ENCODE measurements around the gene MPRIP.
"Not testable (repeated sequence)": the region's sequence is repeated elsewhere in the genome, so short reads cannot be mapped to it uniquely, and the experiment has no call there.

MPRIP gene

DNA sequence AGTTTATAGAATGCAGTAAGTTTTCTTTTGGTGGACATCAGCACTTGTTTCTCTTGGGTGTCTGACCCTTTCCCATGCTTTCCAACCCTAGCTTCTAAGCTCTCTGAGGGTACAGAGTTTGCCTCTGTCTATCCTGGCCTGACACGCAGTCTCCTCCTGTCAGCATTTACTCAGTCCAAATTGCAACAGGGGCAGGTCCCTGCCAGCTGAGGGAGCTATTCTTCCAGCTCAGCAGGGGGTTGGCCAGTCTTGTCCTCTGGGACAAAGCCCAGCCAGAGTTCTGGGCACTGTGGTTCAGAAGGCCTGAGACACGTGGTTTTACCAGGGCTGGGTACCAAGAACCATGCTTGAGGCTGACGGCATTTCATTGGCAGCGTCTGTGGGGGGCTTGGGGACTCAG, 32.3 kb upstream of the MPRIP start:
- POLR2A ChIA-PET; DNase-seq (ENCODE audit: low read depth, low spot score); H3K4me3 ChIP-seq (ENCODE audit: low read depth, low read length): not testable (repeated sequence)
- CTCF ChIA-PET, result interaction anchor here (1.2 to 1.6 kb wide), 2 partner anchors 10 to 147 kb away, joined by 3 to 6 read pairs; no protein-coding TSS in a partner anchor

DNA sequence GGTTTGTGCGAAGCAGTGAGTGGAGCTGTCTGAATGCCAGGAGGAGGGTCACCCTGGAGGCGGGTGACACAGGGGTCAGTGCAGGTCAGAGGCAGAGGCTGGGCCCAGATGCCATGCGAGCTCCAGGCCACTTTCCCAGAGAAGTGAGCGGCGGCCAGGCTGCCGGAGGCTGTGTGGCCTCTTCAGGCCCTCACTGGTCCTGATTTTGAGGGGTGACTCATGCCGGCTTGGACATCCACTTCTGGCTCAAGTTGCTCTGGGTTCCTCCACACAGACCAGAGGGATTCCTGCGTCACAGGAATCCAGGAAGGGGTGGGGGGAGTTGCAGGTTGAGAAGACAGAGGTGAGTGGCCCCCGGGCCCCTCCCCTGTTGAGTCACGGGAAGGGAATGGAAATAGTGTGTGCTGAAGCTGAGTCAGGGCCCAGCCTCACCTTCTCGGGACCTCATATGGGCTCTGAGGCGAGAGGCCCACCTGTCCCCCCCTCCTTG, 31.7 kb upstream of the MPRIP start:
- POLR2A ChIA-PET; DNase-seq (ENCODE audit: low read depth, low spot score); CTCF ChIA-PET; H3K4me3 ChIP-seq (ENCODE audit: low read depth, low read length): not testable (repeated sequence)

DNA sequence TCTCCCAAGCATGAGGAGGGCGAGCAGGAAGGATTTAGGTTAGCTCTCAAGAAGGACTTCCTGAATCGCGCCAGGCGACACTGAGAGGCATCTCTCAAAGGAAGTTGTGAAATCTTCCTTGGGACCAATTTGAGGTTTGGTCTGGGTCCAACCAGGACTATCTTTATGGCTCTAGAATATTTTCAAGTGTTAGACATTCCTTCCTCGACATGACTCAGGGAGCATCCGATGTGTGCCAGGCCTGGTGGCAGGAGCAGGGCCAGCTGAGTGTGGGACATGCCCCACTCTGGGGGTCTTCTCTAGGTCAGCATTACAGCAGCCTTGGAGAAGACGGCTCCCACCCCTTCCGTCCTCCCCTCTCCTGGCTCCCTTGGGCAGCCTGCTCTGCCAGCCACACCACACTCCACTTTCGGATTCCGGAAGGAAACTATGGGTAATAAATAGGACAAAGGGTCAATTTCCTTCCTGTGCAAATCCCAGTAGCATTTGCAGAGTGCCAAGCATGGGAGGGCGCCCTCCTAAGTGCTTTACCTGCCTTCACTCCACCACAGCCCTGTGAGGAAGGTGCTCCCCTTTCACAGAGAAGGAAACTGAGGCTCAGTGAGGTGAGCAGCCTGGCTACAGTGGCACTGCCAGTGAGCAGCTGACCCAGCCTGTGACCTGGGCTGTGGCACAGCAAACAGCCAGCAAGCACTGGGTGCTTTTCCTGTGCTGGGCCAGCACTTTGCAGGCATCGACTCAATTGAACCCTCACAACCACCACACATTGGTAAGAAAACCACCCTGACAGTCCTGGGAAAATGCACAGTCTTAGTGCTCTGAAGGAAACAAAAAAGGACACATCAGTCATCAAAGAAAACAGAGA, 31.0 kb upstream of the MPRIP start:
- H3K4me3 ChIP-seq (ENCODE audit: low read depth, low read length); CTCF ChIA-PET; POLR2A ChIA-PET: not testable (repeated sequence)
- peak; percentile 80 for DNase-seq (ENCODE audit: low read depth, low spot score)

DNA sequence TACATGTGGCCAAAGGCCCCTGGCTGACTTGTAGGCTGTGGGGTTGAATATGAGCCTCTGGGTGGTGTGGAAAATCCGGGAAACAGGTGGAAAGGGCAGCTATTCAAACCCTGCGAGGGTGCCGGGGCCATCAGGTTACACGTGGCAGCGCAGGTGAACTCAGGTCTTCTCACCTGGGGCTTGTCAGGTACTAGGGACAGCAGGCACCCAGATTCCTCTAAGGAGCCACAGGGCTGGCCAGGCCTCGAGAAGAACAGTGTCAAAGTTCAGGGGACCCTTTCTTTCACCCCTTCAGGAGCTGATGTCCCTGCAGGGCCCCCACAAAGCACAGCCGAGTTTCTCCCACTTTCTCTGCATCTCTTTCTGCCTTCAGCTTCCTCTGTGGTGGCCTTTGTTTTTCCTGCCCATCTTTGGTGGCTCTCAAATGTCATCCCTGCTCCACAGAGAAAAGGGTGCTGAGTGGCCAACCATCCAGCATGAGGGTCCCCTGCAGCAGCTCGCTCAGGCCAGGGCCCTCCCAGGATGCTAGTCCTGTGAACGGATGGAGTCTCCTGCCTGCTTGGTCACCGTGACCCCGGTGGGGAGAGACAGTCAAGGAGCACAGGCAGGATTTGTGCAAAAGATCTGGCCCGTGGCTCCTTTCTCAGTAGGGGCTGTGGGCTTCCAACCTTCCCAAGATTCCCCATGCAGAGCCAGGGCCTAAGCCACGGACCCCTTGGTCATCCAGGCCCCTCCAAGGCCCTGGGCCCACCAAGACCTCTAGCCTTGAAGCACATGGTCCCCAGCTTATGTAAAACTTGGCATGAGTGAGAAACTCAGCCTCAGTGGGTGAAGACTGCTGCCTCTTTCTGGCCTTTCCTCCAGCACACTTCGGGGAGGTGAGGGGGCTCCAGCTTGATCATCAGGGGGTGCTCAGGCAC, 28.2 kb upstream of the MPRIP start:
- CTCF ChIA-PET, result interaction anchor here (2.2 kb wide), 1 partner anchor 22 kb away, joined by 8 read pairs; no protein-coding TSS in a partner anchor

DNA sequence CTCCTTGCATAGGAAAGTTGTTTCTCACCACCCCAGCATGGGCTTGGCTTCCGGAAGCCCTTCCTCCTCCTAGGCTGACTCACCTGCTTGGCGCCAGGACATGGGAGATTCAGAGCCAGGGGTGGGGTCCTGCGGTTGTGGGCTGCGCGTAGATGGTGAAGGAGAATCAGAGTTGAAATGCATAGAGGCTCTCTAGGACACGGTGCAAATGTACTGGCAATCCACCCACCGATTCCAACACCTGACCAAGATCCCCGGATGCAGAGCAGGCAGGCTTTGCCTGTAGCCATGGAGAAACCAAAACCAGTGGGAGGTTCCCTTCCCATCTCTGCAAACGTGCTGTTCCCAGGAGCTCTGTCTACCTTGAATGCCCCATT, 27.5 kb upstream of the MPRIP start:
- POLR2A ChIA-PET; H3K4me3 ChIP-seq (ENCODE audit: low read depth, low read length); DNase-seq (ENCODE audit: low read depth, low spot score): not testable (repeated sequence)
- CTCF ChIA-PET, result interaction anchor here (2.2 kb wide), 1 partner anchor 23 kb away, joined by 8 read pairs; no protein-coding TSS in a partner anchor

More for the DNA sequence above, 28.2 kb upstream of the MPRIP start:
- H3K4me3 ChIP-seq (ENCODE audit: low read depth, low read length); POLR2A ChIA-PET; DNase-seq (ENCODE audit: low read depth, low spot score): not testable (repeated sequence)

DNA sequence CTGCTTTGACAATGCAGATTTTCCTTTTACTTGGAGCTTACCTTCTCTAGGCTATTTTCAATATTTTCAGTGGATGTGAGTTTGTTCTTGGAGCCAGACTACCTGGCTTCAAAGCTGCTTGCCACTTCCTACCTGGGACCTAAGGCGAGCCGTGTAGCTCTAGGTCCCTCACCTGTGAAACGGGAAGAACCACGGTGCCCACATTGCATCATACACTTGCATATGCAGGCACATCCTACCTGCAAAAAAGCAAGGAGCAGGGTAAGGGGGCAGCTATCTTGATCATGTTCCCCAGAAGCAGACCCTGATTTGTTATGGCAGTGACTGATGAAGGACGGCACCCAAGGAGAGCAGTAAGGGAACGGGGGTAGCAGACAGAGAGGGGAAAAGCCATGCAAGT, 27.0 kb upstream of the MPRIP start:
- no peak overlapping the region for H3K4me3 ChIP-seq (ENCODE audit: low read depth, low read length)
- DNase-seq (ENCODE audit: low read depth, low spot score), result no peak
- TF ChIP-seq, protein P1, sequence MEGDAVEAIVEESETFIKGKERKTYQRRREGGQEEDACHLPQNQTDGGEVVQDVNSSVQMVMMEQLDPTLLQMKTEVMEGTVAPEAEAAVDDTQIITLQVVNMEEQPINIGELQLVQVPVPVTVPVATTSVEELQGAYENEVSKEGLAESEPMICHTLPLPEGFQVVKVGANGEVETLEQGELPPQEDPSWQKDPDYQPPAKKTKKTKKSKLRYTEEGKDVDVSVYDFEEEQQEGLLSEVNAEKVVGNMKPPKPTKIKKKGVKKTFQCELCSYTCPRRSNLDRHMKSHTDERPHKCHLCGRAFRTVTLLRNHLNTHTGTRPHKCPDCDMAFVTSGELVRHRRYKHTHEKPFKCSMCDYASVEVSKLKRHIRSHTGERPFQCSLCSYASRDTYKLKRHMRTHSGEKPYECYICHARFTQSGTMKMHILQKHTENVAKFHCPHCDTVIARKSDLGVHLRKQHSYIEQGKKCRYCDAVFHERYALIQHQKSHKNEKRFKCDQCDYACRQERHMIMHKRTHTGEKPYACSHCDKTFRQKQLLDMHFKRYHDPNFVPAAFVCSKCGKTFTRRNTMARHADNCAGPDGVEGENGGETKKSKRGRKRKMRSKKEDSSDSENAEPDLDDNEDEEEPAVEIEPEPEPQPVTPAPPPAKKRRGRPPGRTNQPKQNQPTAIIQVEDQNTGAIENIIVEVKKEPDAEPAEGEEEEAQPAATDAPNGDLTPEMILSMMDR (IDR thresholded peaks at IDR 0.05; ENCODE audit: insufficient read depth, low read length, missing control alignments), result no peak
- ChIA-PET POLR2A (no interaction called here), CTCF (interaction anchor here (2.2 kb wide), 1 partner anchor 23 kb away, joined by 8 read pairs; no protein-coding TSS in a partner anchor)

DNA sequence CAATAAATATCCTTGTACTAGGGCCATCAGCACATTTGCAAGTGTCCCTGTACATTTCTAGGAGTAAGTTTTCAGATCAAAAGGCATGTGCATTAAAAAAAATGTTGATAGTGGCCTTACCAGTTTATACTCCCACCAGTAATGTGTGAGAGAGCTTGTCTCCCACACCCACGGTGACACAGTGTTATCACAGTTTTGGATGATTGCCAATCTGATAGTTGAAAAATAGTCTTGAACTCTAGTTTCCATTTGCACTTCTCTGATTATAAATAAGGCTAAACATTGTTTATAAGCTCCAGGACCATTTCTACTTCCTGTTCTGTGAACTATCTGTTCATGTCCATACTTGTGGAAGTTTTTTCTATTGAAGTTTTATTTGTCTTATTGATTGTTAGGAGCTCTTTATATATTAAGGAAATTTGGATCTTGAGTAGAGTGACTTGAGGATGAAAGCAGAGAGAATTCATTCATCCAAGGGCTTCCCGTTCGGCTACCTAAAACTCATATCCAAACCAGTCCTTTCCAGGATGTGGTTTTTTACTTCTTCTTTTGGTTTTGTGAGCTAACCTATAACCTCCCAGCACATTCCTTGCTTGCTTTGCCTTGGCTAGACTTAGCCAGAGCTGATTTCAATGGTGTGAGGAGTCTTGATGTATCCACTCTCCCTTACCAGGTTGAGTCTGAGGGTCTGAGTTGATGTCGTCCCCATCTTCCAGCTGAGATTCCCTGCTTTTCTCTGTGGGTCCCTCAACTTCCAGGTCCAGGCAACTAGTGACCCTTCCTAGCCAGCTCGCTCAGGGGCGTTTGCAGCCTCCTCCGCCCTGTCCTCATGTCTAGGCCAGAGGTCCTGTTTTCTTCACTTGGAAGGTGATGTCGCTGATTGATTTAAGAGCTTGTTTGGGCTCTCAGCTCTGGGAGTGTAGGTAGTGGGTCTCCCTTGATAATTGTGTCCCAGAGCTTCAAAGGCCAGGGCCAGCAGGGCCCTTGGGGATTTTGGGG, 25.8 kb upstream of the MPRIP start:
- not testable (repeated sequence) for H3K4me3 ChIP-seq (ENCODE audit: low read depth, low read length); DNase-seq (ENCODE audit: low read depth, low spot score)
- POLR2A ChIA-PET, result interaction anchor here (0.6 kb wide), 1 partner anchor 9 kb away, joined by 3 read pairs; no protein-coding TSS in a partner anchor
- CTCF ChIA-PET, result interaction anchor here (0.8 to 2.2 kb wide), 2 partner anchors 15 to 24 kb away, joined by 4 to 8 read pairs; no protein-coding TSS in a partner anchor

DNA sequence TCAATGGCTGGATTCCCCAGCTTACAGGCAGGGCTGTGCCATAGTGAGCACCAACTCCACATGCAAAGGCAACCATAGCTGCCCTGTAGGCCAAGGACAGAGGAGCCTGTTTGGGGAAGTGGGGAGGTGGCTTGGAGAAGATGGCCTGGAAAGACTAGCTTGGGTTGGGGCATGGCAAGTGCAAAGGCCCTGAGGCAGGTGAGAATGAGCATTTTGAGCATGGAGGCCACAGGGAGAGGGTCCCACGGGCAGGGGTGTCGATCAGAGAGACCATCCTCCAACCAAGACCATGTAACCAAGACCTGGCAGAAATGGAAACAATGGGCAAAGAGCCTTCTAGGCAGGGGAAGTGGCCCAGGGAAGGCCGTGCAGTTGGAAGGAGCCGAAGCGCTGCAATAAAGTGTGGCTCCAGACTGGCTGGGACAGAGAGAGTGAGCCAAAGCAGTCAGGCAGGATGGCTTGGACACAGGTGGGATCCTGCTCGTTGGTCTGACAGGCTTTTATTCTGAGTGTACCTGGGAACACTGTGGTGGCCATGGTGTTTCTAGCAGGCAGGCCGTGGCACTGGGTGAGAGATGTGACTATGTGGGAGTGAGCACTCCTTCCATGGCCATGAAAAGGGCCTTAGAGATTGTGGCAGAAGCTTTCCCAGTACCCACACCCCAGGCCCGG, 24.8 kb upstream of the MPRIP start:
- no peak overlapping the region for H3K4me3 ChIP-seq (ENCODE audit: low read depth, low read length)
- ChIA-PET POLR2A (no interaction called here), CTCF (interaction anchor here (0.8 kb wide), 1 partner anchor 16 kb away, joined by 4 read pairs; no protein-coding TSS in a partner anchor)
- TF ChIP-seq, protein P1 (IDR thresholded peaks at IDR 0.05; ENCODE audit: insufficient read depth, low read length, missing control alignments), result no peak
- DNase-seq (ENCODE audit: low read depth, low spot score), result no peak

All from AG04449 (cell line).